NT2/D1 (cell line): Measurements from ENCODE around the gene PRX.

Experiments
- YY1 ChIP-seq: IDR thresholded peaks from 2 replicates; pipeline ENCODE4 v1.6.1; 2011; ENCODE audit not compliant: insufficient read length, insufficient read depth
- ZNF274 ChIP-seq: IDR thresholded peaks from 2 replicates; pipeline ENCODE4 v1.6.1; 2011; ENCODE audit warnings: mild to moderate bottlenecking, low read depth, low read length

DNA sequence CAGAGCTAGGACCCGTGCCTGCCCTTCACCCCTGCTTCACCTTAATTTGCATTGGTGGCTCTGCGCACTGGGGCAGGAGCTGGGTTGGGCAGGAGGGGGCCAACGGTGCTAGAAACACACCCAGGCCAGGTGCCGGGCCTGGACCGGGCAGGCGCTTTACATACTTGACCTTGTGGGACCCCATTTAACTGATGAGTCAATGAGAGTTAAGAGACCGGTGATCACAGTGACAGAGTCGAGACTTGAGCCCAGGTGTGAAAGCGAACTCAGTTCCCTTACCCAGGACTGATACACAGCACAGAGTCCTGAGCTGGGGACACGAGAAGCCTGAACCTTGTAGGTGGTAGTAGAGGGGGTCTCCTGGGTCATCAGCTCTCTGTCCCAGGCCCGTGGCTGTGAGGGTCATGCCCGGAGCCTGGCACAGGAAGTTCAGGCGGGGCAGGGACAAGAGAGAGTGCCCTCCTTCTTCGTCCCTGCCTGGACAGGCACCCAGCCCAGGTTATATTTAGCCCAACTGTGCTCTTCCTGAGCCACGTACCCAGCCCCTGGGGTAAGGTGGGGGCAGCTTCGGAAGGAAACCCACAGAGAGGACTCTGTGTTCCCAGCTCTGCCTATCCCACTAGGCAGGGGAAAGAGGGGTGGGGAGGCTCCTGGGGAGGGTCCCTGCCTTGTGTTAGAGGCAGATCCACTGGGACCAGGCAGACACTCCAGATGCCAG, 1.9 kb downstream of the PRX start:
- TF ChIP-seq ZNF274 (no peak), YY1 (no peak)
